ENCODE results near the gene CPA4.
"Not testable (repeated sequence)": the region's sequence is repeated elsewhere in the genome, so short reads cannot be mapped to it uniquely, and the experiment has no call there.

CPA4 gene

DNA sequence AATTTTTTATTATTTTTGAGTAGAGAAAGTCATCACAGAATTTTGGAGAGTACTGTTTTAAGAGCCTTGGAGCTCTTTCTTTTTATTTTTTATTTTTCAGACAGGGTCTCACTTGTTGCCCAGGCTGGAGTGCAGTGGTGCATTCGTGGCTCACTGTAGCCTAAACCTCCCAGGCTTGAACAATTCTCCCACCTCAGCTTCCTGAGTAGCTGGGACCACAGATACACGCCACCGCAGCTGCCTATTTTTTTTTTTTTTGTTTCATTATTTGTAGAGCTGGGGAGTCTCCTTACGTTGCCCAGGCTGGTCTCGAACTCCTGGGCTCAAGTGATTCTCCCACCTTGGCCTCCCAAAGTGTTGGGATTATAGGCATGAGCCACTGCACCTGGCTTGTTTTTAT is 10.6 kb downstream of the CPA4 start:
- DNase-seq = no peak

DNA sequence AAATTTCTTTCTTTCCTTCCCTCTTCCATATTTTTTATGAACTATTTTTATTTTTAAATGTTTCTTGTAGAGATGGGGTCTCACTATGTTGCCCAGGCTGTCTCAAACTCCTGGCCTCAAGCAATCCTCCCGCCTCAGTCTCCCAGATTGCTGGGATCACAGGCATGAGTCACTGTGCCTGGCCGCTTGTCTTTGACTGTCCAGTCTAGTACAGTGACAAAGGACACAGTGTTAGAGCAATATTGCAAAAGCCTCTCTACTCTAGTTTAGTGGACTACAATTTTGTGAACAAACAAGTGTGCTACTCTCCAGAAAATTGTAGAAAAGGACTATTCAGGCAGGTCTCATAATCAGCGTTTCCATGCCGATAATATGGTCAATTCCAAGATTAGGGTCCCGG is 11.0 kb downstream of the CPA4 start:
- no peak for DNase-seq

DNA sequence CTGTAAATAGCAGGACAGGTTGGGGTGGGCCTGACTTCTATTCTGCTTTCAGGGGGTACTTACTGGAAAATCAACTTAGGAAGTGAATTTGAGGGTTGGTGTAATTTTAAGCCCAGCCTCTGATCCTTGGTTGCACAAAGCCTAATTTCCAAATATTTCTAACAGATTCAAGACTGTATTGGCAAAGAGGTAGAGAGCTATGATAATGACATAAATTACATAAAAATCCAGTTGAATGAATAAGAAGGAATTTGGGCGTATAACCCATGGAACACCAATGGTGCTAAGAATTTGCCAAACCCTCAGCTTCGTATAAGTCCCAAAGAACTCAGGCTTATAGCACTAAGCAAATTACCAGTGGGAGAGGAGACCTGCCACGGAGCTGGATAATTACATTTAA is 11.9 kb downstream of the CPA4 start:
- no peak for DNase-seq

DNA sequence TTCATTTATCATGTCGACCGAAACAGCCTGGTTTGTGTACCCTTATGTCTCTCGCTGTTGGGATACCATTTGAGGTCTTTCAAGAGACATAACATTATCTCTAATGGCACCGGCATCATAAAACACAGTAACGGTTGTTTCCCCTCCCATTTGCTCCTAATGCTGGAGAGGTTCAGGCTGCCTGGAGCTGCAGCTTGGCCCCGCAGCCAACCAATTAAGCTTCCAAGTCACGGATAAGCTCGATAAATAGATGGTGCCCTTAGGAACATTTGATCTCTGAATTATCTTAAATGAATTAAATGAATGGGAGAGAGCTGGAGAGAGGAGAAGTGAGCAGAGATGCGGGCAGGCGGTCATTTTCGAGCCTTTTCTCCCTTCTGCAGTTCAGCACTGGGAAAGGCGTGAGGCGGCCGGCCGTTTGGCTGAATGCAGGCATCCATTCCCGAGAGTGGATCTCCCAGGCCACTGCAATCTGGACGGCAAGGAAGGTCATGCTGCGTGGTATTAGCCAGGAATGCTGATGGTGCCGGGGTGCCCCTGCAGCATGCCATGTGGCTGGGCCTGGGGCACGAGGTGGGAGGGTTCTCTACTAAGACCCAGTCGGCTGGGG is 12.6 kb downstream of the CPA4 start:
- DNase-seq = no peak

DNA sequence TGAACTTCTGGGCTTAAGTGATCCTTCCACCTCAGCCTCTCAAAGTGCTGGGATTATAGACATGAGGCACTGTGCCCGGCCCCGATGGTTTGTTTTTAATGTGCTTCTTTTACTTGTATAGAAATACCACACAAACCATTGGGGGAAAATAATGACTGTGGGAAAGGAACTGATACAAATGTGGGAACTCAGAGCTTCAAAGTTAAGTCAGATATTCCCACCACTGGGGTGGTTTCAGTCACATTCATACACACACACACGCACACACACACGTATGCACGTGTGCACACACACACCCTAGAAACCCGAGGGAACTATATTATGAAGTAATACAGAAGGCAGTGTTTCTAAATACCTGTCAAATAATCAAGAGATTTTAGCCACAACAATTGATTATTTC is 17.0 kb downstream of the CPA4 start:
- DNase-seq = no peak

DNA sequence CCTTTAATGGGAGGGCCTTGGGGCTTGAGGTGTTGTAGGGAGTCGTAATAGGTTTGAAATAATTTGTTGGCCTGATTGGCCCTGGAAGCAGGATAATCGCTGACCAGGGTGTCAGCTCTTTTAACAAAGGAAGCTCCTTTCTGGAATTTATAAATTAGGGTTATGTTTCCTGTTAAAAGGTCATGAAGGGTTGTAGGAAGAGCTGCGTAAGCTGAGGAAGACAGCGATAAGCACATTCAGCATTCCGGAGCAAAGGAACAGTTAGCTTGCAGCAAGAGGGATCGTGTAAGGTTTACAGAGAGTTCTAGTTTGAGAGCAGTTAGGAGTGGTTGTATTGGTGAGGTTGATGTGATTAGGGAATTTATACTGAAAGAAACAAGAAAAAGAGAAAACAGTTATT is 21.3 kb downstream of the CPA4 start:
- no peak for DNase-seq

DNA sequence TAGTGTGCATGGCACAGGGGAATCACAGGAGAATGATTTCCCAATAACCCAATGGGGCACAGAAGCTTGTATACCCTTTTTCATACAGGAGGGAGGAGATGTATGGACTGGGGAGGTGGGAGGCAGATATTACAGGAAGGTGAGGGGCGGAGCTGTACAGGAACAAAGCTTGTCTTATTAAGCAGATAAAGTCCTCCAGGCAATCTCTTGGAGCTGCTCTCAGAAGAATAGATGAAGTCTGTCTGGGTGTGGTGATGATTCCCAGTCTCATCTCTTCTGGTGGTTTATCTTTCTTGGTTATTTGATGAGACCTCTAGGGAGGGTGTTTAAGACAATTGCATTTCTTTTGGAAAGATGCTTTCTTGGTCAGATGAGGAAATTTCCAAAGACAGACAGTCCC is 26.6 kb downstream of the CPA4 start:
- DNase-seq = no peak

DNA sequence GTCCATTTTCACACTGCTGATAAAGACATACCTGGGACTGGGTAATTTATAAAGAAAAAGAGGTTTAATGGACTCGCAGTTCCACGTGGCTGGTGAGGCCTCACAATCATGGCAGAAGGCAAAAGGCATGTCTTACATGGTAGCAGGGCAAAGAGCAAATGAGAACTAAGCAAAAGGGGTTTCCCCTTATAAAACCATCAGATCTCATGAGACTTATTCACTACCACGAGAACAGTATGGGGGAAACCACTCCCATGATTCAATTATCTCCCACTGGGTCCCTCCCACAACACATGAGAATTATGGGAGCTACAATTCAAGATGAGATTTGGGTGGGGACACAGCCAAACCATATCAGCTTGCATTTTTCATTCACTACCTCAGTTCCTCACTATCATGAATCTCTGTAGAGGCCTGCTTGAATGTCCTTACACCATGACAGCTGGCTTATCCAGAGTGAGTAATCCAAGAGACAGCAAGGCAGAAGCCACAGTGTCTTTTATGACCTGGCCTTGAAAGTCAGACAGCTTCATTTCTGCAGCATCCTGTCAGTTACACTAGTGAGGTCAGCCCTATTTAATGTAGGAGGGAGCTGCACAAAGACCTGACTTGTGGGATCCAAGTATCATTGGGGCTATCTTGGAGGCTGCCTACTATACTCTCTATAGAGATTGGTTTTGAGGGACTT is 28.7 kb downstream of the CPA4 start:
- DNase-seq = not testable (repeated sequence)

DNA sequence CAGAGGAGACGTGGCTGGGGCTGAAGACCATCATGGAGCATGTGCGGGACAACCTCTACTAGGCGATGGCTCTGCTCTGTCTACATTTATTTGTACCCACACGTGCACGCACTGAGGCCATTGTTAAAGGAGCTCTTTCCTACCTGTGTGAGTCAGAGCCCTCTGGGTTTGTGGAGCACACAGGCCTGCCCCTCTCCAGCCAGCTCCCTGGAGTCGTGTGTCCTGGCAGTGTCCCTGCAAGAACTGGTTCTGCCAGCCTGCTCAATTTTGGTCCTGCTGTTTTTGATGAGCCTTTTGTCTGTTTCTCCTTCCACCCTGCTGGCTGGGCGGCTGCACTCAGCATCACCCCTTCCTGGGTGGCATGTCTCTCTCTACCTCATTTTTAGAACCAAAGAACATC is 29.7 kb downstream of the CPA4 start:
- DNase-seq = no peak

DNA sequence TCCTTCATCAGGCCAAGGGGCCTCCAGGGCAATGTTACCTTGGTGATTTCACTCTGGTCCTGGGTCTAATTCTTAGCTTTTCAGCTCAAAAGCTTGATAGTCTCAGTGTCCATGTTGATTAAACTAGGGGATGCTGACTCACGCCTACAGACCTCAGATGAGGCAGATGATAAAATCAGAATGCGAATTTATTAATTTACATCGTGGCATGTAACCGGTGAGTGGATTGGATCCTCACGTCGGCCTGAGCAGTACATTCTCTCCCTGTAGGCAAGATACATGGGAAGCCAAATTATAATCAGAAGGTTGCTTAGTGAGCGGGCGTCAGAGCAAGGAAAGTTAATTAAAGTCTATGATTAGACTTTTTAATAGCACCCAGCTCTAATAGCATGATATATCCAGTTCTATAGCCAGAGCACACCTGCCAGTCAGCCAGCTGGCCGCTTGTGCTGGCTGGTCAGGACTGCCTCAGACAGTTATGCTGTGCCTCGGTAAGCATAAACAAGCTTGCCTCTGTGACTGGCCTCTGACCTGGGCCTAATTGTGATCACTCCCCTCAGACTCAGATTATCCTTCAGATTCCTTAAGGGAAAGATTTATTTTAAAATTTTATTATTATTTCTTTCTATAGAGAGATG is 31.5 kb downstream of the CPA4 start:
- DNase-seq = no peak

DNA sequence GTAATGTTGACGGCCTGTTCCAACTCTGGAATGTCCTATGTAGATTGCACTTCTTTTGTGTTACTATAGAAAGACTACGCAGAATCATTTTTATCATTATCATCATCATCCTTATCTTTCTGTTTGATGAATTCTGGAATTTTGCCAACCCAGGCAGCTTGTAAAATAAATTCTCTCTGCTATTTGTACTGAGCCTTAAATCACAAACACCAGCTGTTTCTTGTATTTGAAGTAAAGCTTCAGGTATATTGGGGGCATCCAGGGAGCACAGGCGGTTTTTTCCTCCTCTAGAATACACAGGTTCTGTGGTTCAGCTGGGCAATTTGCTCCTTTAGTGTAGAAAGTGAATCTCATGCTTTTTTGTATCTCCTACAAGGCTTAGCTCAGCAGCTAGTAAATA is 36.7 kb downstream of the CPA4 start:
- DNase-seq = no peak

DNA sequence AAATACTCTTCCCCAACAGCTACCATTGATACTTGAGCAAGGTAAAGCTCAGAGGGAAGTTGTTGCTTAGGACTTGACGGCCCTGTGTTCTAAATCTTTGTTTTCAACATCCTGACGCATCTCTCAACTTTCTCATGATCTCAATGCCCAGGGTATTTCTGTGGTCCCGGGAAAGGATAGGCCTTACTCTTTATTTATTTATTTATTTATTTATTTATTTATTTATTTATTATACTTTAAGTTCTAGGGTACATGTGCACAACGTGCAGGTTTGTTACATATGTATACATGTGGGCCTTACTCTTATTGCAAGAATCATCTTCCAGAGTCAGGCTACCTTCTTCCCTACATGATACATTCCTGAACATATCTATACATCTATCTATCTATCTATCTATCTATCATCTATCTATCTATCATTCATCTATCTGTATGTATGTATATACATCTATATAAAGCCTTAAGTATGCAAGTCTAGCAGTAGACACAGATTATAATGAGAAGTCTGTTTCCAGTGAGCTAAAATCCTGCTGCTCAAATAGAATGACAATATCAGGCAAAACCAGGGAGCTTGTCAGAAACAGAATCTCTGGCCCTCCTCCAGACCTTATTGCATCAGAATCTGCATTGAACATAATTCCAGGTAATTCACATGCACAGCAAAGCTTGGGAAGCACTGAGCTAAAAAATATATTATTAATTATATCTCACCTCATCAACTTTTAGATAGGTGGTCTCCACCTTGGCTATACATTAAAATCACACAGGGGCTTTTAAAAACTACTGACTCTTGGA is 39.5 kb downstream of the CPA4 start:
- DNase-seq = no peak

DNA sequence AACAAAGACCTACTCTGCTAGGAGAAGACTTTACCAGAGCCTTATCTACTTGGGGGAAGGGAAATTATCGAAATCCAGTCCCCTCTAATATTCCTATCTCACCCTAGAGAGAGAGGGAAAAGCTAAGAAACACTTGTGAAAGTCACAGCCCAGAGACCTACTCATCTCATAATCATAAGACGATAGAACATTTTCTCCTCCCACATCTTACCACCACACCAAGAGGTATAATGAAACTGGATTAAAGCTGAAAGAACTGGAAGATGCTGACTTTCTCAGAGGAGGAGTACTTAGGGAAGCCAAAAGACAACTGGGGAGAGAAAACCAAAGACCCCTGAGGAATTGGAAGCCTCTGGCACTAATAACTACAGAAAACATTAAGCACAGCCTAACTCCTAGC is 40.9 kb downstream of the CPA4 start:
- DNase-seq = no peak

DNA sequence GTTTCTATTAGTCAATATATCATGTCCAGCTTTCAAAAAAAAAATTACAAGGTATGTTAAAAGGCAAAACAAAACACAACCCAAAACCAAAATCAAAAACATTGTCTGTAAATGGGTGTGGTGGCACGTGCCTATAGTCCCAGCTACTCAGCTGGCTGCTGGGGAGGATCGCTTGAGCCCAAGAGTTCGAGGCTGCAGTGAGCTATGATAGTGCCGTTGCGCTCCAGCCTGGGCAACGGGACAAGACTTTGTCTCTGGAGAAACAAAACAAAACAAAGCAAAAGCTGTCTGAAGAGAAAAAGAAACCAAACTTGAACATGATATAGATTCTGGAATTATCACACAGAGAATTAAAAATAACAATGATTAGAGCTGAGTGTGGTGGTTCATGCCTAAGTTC is 41.3 kb downstream of the CPA4 start:
- DNase-seq = no peak

DNA sequence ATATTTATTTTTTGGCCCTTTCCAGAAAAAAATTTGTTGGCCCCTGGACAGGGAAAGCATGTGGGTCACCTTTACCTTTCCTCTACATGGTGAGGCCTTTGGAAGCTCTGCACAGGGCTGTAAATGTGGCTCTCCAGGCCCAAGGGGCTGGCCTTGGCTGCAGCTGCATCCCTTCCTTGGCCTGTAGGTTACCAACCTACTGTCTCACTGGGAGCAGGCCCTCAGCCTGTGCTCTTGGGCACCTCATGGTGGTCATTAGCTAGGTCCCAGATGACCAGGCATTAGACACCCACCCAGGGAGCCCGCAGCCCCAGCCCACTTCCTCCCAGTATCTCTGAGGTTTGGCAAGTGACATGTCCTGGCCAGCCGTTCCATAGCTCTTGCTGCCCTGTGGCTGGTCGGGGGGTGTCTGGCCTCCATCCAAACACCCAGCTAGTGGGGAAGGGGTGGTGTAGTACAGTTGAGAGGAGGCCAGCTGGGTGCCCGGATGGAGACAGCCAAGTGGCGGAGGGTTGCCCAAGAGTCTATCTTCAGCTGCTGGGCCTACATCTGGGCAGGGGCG is 44.5 kb downstream of the CPA4 start:
- no peak for DNase-seq

DNA sequence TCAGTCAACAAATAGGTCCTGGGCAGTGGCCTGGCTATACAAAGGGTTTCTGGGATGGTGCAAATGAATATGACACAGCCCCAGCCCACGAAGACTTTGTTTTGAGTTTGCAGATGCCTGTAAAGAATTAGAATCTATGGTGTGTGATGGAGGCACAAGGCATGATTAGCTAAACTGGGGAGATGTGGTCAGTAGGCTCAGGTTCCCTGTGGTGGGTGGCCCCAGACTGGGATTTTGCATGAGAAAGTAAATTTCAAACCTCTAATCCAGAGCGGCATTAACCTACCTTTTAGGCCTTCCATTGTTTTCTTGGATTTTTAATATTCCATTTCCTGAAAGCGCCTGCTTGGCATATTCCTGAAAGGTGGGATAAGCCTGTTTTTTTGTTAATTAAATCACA is 45.3 kb downstream of the CPA4 start:
- DNase-seq = no peak

DNA sequence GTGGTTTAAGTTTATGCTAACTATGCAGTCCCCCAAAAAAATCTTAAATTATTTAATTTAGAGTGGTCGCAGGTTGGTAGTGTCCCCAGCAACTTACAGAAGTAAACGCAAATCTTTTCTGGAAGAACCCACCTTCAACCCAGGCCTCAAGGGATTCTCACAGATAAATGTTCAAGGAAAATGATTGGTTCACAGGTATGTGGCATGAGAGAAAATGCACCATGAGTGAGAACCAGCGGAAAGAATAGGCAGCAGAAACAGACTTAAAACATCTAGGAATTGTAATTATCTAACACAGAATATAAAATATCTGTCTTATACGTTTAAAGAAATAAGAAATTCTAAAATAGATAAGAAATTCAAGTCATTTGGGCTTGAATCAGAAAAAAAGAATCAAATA is 48.9 kb downstream of the CPA4 start:
- DNase-seq = no peak

DNA sequence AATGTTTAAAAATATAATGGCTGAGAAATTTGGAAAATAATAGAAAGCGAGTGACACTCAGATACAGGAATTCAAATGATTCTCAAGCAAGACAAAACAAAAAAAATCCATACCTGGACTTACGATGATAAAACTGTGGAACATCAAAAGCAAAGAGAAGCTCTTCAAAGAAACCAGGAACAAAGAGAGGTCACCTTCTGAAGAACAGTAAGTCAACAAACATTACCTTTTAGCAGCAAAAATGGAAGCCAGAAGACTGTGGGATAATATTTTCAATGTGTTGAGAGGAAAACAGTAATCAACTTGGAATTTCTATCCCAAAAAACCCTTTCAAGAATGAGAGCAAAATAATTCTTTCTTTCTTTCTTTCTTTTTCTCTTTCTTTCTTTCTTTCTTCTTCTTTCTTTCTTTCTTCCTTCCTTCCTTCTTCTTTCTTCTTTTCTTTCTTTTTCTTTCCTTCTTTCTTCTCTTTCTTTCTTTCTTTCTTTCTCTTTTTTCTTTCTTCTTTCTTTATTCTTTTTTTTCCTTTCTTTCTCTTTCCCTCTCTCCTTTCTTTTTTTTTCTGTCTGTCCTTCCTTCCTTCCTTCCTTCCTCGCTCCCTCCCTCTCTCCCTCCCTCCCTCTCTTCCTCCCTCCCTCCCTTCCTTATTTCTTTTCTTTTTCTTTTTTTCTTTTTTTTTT is 49.9 kb downstream of the CPA4 start:
- DNase-seq = no peak

DNA sequence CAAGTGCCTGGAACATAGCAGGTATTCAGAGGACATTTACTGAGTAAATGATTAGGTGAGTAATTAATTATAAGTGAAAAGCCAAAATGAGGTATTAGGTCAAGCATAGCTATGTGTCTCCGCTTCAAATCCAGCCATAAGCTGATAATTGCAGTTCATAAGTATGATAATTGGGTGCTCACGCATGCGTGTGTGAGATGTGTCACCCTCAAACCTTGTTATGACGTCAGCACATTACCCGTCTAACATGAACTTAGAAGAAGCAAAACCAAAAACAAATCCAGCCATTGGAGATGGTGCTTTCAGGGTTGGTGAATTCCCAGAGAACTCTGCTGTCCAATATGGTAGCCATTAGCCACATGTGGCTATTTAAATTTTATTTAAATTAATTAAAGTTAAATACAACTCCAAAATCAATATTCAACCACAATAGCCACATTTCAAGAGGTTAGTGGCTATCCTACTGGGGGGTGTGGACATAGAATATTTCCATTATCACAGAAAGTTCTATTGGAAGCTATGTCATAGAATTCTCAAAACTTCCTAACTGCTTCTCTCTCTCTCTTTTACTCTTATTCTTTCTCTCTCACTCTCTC is 51.4 kb downstream of the CPA4 start, which contains the start of gene CPA5:
Gene CPA5, plus strand, starts transcription at position 546 of the 596 bp plus-strand sequence. CDS start 1,670 bp downstream, outside the sequence.
- DNase-seq = no peak

DNA sequence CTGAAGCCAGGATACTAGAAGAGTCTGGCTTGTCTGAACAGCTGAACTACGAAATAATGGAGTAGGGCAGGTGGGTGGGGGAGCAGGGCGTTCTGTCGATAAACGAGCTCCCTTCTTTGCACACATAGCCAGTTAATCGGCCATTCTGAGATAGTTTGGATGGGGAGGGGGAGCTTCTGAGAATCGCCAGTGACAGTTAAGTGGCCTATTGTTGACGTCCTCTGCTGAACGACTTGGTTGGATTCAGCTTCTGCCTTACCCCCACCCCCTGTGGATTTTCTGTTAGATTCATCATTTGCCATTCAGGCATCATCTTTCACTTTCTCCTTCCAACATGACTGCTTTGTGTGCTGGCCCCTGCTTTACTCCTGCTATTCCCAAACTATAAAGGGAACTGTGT is 52.2 kb downstream of the CPA4 start:
- no peak for DNase-seq

DNA sequence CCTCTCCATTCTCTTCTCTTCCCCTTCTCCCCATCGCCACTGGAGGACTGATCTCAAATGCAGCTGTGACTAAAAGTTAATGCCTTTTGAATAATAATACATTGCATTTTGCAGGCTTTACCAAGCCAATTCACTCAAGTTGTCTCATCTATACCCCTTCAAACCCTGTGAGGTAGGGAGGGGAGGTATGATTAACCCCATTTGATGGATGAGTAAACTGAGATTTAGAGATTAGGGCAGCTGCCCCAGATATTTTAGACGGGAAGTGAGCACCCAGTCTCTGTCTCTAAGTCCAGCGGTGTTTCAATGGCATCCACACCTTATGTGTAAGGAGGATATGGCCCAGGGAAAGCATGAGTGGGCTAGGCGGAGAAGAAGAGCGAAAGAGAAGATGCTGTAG is 52.8 kb downstream of the CPA4 start:
- no peak for DNase-seq

DNA sequence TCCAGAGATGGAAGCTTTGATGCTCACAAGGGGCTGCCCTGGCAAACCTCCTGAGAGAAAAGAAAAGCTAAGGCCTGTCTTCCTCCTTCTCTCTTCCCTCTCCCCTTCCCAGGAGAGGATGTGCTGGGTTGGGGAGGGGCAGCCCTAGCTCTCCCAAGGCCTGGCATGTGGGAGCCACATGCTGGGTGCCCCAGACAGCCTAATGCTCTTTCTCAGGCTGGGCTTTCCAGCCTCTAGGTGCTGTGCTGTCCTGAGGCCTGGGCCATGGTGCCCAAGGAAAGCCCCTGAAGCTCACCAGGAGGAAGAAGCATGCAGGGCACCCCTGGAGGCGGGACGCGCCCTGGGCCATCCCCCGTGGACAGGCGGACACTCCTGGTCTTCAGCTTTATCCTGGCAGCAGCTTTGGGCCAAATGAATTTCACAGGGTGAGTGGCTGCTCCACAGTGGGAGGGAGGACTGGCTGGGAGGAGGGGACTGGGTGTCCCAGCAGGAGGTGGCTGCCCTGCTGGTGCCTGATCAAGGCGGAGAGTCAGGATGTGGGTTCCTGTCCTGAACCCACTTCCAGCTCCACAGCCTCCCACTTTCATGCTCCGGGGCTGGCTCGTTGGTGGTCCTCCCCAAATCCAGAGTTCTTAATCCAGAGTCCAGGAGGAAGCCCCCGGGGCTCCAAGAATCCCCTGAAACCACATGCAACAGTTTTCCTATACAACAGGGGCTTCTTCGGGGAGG is 53.4 kb downstream of the CPA4 start:
- no peak for DNase-seq

Data from cortex of kidney (tissue), 1 donor.